Ovary (tissue), 9 donors: ENCODE measurements around the gene ENAH. TPM values are rescaled to one million over a fixed set of nuclear protein-coding genes. Genes with fewer than 3 reads are reported as not detected.

ENCODE experiments used
- DNase-seq, 5 donors: peaks; one replicate each; pipeline ENCODE4 v3.0.0-alpha.2; 2019 to 2020
- H3K27ac ChIP-seq, 2 donors: fragments of 200-600 bp; one replicate each; pipeline versions ENCODE4 v1.5.1 to v1.8.0; 2019 to 2022
- H3K27me3 ChIP-seq: fragments of 200-600 bp; one replicate; pipeline ENCODE4 v1.8.0; 2022
- H3K36me3 ChIP-seq: fragments of 200-600 bp; sonication (generic); one replicate; pipeline ENCODE4 v1.5.1; 2019
- H3K4me1 ChIP-seq: one replicate; pipeline ENCODE4 v1.8.1; 2013; ENCODE audit warnings: mild to moderate bottlenecking, moderate library complexity; ENCODE audit not compliant: insufficient read depth
- H3K4me3 ChIP-seq: fragments of 200-600 bp; sonication (generic); one replicate; pipeline ENCODE4 v1.5.1; 2017
- H3K9me3 ChIP-seq, 2 donors: fragments of 200-600 bp in 1 of 2; sonication (generic) in 1 of 2; one replicate each; pipeline versions ENCODE4 v1.5.1 to v1.8.1; 2013 to 2019; ENCODE audit warnings: mild to moderate bottlenecking in 1 of 2, moderate library complexity in 1 of 2
- CTCF ChIP-seq, 3 donors: fragments of 450-650 bp in 2 of 3; fragments of 200-600 bp in 1 of 3; IDR thresholded peaks; one replicate each; pipeline versions ENCODE4 v1.5.1 to v1.8.0; 2016 to 2022; ENCODE audit warnings: antibody characterized with exemption in 3 of 3, mild to moderate bottlenecking in 1 of 3
- EP300 ChIP-seq: sonication (generic); formaldehyde crosslinking; IDR thresholded peaks from one replicate; pipeline ENCODE4 v1.6.1; 2017; ENCODE audit warnings: antibody characterized with exemption
- POLR2A ChIP-seq: fragments of 450-650 bp; IDR thresholded peaks from one replicate; pipeline ENCODE4 v1.6.1; 2017; ENCODE audit warnings: antibody characterized with exemption, mild to moderate bottlenecking, moderate library complexity
- WGBS, 3 donors: extraction: QIAGEN DNeasy Blood & Tissue Kit in 1 of 3; methylation state at CpG; one replicate each; pipeline versions ENCODE4 v1.1.5 to v1.1.7; 2013 to 2017; 5-methylcytosine and 5-hydroxymethylcytosine counted together
- intact Hi-C, 4 donors: fragments of 100-400 bp; cut with DNase I; formaldehyde crosslinking; loops; one replicate each; pipeline versions ENCODE4 v1.11.0 to v1.15.1; 2022 to 2023
- polyA plus RNA-seq, 2 donors: library from polyadenylated mRNA; stranded (reverse); fragments of 200-250 nt in 1 of 2; fragments of 350-450 nt in 1 of 2; fragmentation: Illumina TruSeq in 1 of 2; extraction: RNeasy Lipid Tissue Mini Kit (QIAGEN cat#74804) in 1 of 2; gene quantifications; one replicate each; pipeline ENCODE4 v1.2.3, GENCODE V29; 2013 to 2014
- total RNA-seq, 7 donors: library from RNA; depleted of rRNA in 2 of 7; stranded (reverse); fragments of >200 nt in 2 of 7; fragmentation: NEBNext Ultra II Directional in 3 of 7; extraction: Animal tissue kit (Norgen Biotek cat#: 25700) in 3 of 7; gene quantifications; one replicate each; pipeline versions ENCODE4 v1.1.0 to v1.2.4, GENCODE V29; 2016 to 2023
- donor health status: DM: no; HTN: no; CAD: no; lungs with moderate emphysema.
- donor health status: DM: no; HTN: no; CAD: no.
- donor health status: Bipolar disorder and iron deficiency.
- donor health status: DM: yes; HTN: yes; CAD: no.
- donor health status: DM: no; HTN: no; CAD: no.
- donor health status: DM: yes; HTN: yes; CAD: no.

Gene ENAH
- total and polyA plus RNA-seq, 9 donors: 33.4 to 137 (median 88.6) TPM

- WGBS, 3 donors: 67 to 84% (median 76%) methylated on average over 9 of the region's 9 CpGs
- Histone ChIP-seq H3K27ac (no peak overlapping the region), H3K36me3 (no peaks in the 10 kb centered on the region), H3K27me3 (no peaks in the 10 kb centered on the region), H3K9me3 (no peaks in the 10 kb centered on the region), H3K4me3 (no peak overlapping the region), H3K4me1 (peaks cover 5% of the 10 kb centered on the region)
- no peak for TF ChIP-seq EP300
- no peak for TF ChIP-seq CTCF (IDR thresholded peaks at IDR 0.05)
- TF ChIP-seq POLR2A: no peak
- no peak for DNase-seq
- intact Hi-C loops: no loop called here
Observed at GRCh38 chr1:225441314-225442122, 211.4 kb downstream of the ENAH start.

DNA sequence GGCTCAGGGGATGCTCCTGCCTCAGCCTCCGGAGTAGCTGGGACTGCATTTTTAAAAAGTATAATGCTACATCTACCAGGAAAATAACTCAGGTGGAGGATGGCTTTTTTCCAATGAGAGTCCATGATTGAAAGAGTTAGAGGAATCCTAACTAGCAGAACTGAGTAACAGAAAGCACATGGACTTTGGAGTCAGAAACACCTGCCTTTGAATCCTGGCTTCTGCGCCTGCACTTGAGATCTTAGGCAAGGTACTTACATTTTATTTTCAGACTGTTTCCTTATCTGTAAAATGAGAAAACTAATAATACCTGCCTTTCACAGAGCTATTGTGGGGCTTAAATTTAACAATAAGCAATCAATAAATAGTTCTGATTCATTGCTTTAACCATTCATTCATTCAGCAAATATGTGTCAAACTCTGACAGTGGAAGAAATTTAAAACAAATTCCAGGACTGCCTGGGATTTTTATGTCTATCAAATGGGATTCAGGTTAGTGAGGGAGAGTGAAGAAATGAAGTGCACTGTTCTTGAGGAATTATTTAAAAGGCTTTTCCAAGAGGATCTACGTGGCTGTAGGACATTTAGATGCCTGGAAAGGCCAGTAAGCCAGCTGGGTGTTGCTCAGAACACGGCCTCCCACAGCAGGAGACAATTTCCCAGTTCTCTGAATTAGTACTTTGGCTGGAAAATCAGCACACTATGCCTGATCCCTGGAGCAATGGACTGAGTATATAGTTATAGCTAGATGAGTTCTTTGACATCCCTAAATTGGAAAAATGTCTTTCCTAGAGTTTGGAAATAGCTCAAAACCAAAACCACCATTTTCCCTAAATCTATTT is 212.3 kb downstream of the ENAH start:
- Histone ChIP-seq H3K27me3 (no peaks in the 10 kb centered on the region), H3K4me3 (no peak overlapping the region), H3K36me3 (no peaks in the 10 kb centered on the region), H3K27ac (no peak overlapping the region), H3K9me3 (no peaks in the 10 kb centered on the region), H3K4me1 (peaks cover 4% of the 10 kb centered on the region)
- DNase-seq: no peak
- WGBS, 3 donors: 66 to 79% (median 72%) methylated on average over 4 of the region's 4 CpGs
- intact Hi-C loops: no loop called here
- TF ChIP-seq CTCF (IDR thresholded peaks at IDR 0.05) (no peak), EP300 (no peak), POLR2A (no peak)

DNA sequence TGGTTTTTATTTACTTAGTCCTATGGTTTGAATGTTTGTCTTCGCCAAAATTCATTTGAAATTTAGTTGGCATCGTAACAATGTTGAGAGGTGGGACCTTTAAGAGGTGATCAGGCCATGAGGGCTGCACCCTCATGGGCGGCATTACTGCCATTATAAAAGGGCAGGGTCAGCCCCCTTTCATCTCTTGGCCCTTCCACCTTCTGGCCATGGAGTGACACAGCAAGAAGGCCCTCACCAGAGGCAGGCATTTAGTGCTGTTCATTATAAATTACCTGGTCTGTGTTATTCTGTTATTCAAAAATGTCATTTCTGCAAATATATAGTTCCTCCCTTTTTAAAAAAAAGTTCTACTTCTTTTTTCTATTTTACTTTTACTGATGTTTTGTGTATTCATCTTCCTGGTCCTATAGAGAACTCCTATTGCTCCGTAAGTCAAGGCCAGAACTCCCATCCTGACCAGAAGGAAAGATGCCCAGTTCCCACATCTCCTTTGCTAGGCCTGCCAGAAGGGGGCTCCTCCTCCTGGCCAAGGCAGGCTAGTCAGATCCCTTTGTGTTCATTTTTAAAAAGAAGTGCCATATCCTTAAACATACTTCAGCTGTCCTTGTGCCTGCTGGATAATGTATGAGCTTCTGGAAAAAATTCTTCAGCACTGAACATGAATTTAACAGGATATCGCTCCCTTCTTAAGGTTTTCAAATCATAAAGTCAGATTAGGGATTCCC is 215.0 kb downstream of the ENAH start:
- Histone ChIP-seq H3K4me1 (no peaks in the 10 kb centered on the region), H3K27ac (no peak overlapping the region), H3K36me3 (no peaks in the 10 kb centered on the region), H3K27me3 (no peaks in the 10 kb centered on the region), H3K4me3 (no peak overlapping the region), H3K9me3 (no peaks in the 10 kb centered on the region)
- DNase-seq: no peak
- intact Hi-C loops: no loop called here
- WGBS, 3 donors: 66 to 70% (median 67%) methylated on average over 5 of the region's 5 CpGs
- no peak for TF ChIP-seq CTCF (IDR thresholded peaks at IDR 0.05)
- no peak for TF ChIP-seq EP300
- no peak for TF ChIP-seq POLR2A

Other genes with a start within 250 kb of the ENAH start
- 10 to 100 TPM; 26.3 to 60.9 (median 48.6) TPM for gene LBR, start 225.1 kb downstream of the ENAH start, total RNA-seq
- gene LBR, start 225.1 kb downstream of the ENAH start, polyA plus RNA-seq: 10 to 100 TPM; 22.4 to 37.4 TPM
- gene SRP9, start 124.7 kb upstream of the ENAH start, total RNA-seq: 100 to 1,000 TPM; 151 to 239 (median 193) TPM
- 100 to 1,000 TPM; 186 to 187 TPM for gene SRP9, start 124.7 kb upstream of the ENAH start, polyA plus RNA-seq
- 100 to 1,000 TPM; 213 to 462 (median 302) TPM for gene EPHX1, start 157.0 kb upstream of the ENAH start, total RNA-seq
- gene EPHX1, start 157.0 kb upstream of the ENAH start, polyA plus RNA-seq: 100 to 1,000 TPM; 285 to 566 TPM
- 10 to 100 TPM; 42.4 to 82.8 (median 65.5) TPM for gene TMEM63A, start 229.3 kb upstream of the ENAH start, total RNA-seq
- gene TMEM63A, start 229.3 kb upstream of the ENAH start, polyA plus RNA-seq: 10 to 100 TPM; 29.6 to 36.2 TPM
- 1 to 10 TPM; 1.3 to 5.1 (median 2.0) TPM for gene LEFTY1, start 236.0 kb upstream of the ENAH start, total RNA-seq
- gene LEFTY1, start 236.0 kb upstream of the ENAH start, polyA plus RNA-seq: 1 to 10 TPM in 1 of 2 donors, under 1 TPM in 1; 0.43 to 3.8 TPM